Right ventricle myocardium inferior (tissue), 1 donor: ENCODE results near the gene FGFR3. TPM values are rescaled to one million over a fixed set of nuclear protein-coding genes. Genes with fewer than 3 reads are reported as not detected.

ENCODE experiments used
- ATAC-seq: fragments of 200-7000 bp; cut with Tn5 transposase; one replicate; pipeline ENCODE4 v1.9.1; 2020; ENCODE audit warnings: mild to moderate bottlenecking, moderate library complexity
- DNase-seq: peaks from one replicate; pipeline ENCODE4 v3.0.0; 2021; ENCODE audit errors: missing footprints
- intact Hi-C: fragments of 100-400 bp; cut with DNase I; formaldehyde crosslinking; loops from one replicate; pipeline ENCODE4 v1.11.0; 2022
- total RNA-seq: library from RNA; stranded (reverse); fragmentation: NEBNext Ultra II Directional; extraction: Animal tissue kit (Norgen Biotek cat#: 25700); gene quantifications from one replicate; pipeline ENCODE4 v1.2.1, GENCODE V29; 2021
- donor health status: DM: no; HTN: yes; CAD: no; lungs with severe emphysema.

Gene FGFR3
- total RNA-seq, 1 donor from 2014 or later: 1.8 TPM

GRCh38 chr4:1767061-1767769, 25.9 kb upstream of the FGFR3 start:
- DNase-seq: no peak
- intact Hi-C loops: no loop called here
- peak; percentile 17 for ATAC-seq

GRCh38 chr4:1767770-1768366, 25.2 kb upstream of the FGFR3 start:
- no peak for ATAC-seq
- intact Hi-C loops: no loop called here
- no peak for DNase-seq

- ATAC-seq (no peak), DNase-seq (no peak)
- intact Hi-C loops: no loop called here
Observed at GRCh38 chr4:1768367-1769034, 24.6 kb upstream of the FGFR3 start.

GRCh38 chr4:1769692-1770091, 23.4 kb upstream of the FGFR3 start:
- intact Hi-C loops: no loop called here
- ATAC-seq (no peak), DNase-seq (no peak)

- no peak for DNase-seq
- no peak for ATAC-seq
- intact Hi-C loops: no loop called here
Observed at GRCh38 chr4:1770245-1770644, 22.8 kb upstream of the FGFR3 start.

- no peak for DNase-seq
- ATAC-seq: no peak
- intact Hi-C loops: no loop called here
Observed at GRCh38 chr4:1770791-1771231, 22.3 kb upstream of the FGFR3 start.

- intact Hi-C loops: no loop called here
- DNase-seq: no peak
- no peak for ATAC-seq
Observed at GRCh38 chr4:1771555-1772305, 21.4 kb upstream of the FGFR3 start.

- intact Hi-C loops: no loop called here
- no peak for DNase-seq
- no peak for ATAC-seq
Observed at GRCh38 chr4:1772853-1773538, 20.1 kb upstream of the FGFR3 start.

GRCh38 chr4:1773754-1774153, 19.3 kb upstream of the FGFR3 start:
- ATAC-seq (no peak), DNase-seq (no peak)
- intact Hi-C loops: no loop called here

- intact Hi-C loops: no loop called here
- ATAC-seq (no peak), DNase-seq (no peak)
Observed at GRCh38 chr4:1775731-1776500, 17.2 kb upstream of the FGFR3 start.

- intact Hi-C loops: no loop called here
- ATAC-seq (no peak), DNase-seq (no peak)
Observed at GRCh38 chr4:1776521-1777161, 16.5 kb upstream of the FGFR3 start.

GRCh38 chr4:1777822-1778641, 15.1 kb upstream of the FGFR3 start:
- ATAC-seq: no peak
- intact Hi-C loops: no loop called here
- no peak for DNase-seq

- ATAC-seq (no peak), DNase-seq (no peak)
- intact Hi-C loops: no loop called here
Observed at GRCh38 chr4:1778642-1779392, 14.3 kb upstream of the FGFR3 start.

- no peak for ATAC-seq
Observed at GRCh38 chr4:1779588-1780382, 13.3 kb upstream of the FGFR3 start.

GRCh38 chr4:1780435-1780834, 12.7 kb upstream of the FGFR3 start:
- intact Hi-C loops: no loop called here
- ATAC-seq (no peak), DNase-seq (no peak)

More at GRCh38 chr4:1779588-1780382, 13.3 kb upstream of the FGFR3 start:
- intact Hi-C loops: no loop called here
- DNase-seq: no peak

GRCh38 chr4:1783015-1783414, 10.1 kb upstream of the FGFR3 start:
- intact Hi-C loops: no loop called here

More at GRCh38 chr4:1783015-1783414, 10.1 kb upstream of the FGFR3 start:
- ATAC-seq (no peak), DNase-seq (no peak)
